Posterior vena cava (tissue), 2 donors: ENCODE results near the gene LYZL6. TPM values are rescaled to one million over a fixed set of nuclear protein-coding genes. Genes with fewer than 3 reads are reported as not detected.

Experiments used
- DNase-seq: peaks from one replicate; pipeline ENCODE4 v3.0.0-alpha.2; 2020; ENCODE audit warnings: low spot score
- intact Hi-C, 2 donors: fragments of 100-400 bp; cut with DNase I; formaldehyde crosslinking; loops; one replicate each; pipeline versions ENCODE4 v1.14.1 to v1.14.2; 2022 to 2023
- long read RNA-seq, 2 donors: library from polyadenylated mRNA; unstranded; transcript quantifications; one replicate each; pipeline ENCODE4 v2.0.0, GENCODE V29; 2020 to 2021
- total RNA-seq, 2 donors: library from RNA; stranded (reverse); fragmentation: NEBNext Ultra II Directional; extraction: Animal tissue kit (Norgen Biotek cat#: 25700); gene quantifications; one replicate each; pipeline ENCODE4 v1.2.1, GENCODE V29; 2021
- donor health status: DM: yes; HTN: yes; CAD: no.
- donor health status: DM: yes; HTN: yes; CAD: no.

LYZL6 gene
- total RNA-seq: not detected
- long read RNA-seq, donor 1: 0 reads
- long read RNA-seq, donor 2: 0 reads

- intact Hi-C loops: no loop called here
Observed at GRCh38 chr17:35943537-35943936, at the start of gene LYZL6. TSS of gene LYZL6 (minus strand) at chr17:35943713. CDS start at chr17:35939356, 4,357 bp downstream.

GRCh38 chr17:35991075-35991474 lies 47.6 kb upstream of the LYZL6 start:
- intact Hi-C loops: no loop called here
- DNase-seq: no peak

More at GRCh38 chr17:35943537-35943936, at the start of gene LYZL6:
- DNase-seq: no peak

GRCh38 chr17:35988164-35988563 lies 44.7 kb upstream of the LYZL6 start:
- DNase-seq: no peak
- intact Hi-C loops: no loop called here

- DNase-seq: no peak
- intact Hi-C loops: no loop called here
Observed at GRCh38 chr17:35986643-35987042, 43.1 kb upstream of the LYZL6 start, which contains the start of gene CCL14. TSS of gene CCL14 (minus strand) at chr17:35986729. CDS start at chr17:35986649, 80 bp downstream.

- intact Hi-C loops: no loop called here
- DNase-seq: no peak
Observed at GRCh38 chr17:35984140-35984539, 40.6 kb upstream of the LYZL6 start.

GRCh38 chr17:35982409-35983191 lies 39.1 kb upstream of the LYZL6 start:
- DNase-seq: no peak
- intact Hi-C loops: no loop called here

- DNase-seq: no peak
- intact Hi-C loops: no loop called here
Observed at GRCh38 chr17:35981908-35982330, 38.4 kb upstream of the LYZL6 start.

- no peak for DNase-seq
- intact Hi-C loops: no loop called here
Observed at GRCh38 chr17:35981246-35981645, 37.7 kb upstream of the LYZL6 start, which contains the start of gene CCL16. TSS of gene CCL16 (minus strand) at chr17:35981497. CDS start at chr17:35981420, 77 bp downstream.

- no peak for DNase-seq
- intact Hi-C loops: no loop called here
Observed at GRCh38 chr17:35978346-35978745, 34.8 kb upstream of the LYZL6 start.

GRCh38 chr17:35977509-35977908 lies 34.0 kb upstream of the LYZL6 start:
- no peak for DNase-seq
- intact Hi-C loops: no loop called here

- no peak for DNase-seq
- intact Hi-C loops: no loop called here
Observed at GRCh38 chr17:35973333-35974260, 30.1 kb upstream of the LYZL6 start.

GRCh38 chr17:35972945-35973332 lies 29.4 kb upstream of the LYZL6 start:
- no peak for DNase-seq
- intact Hi-C loops: no loop called here

- DNase-seq: no peak
- intact Hi-C loops: no loop called here
Observed at GRCh38 chr17:35972535-35972934, 29.0 kb upstream of the LYZL6 start.

- intact Hi-C loops: no loop called here
- no peak for DNase-seq
Observed at GRCh38 chr17:35972066-35972465, 28.6 kb upstream of the LYZL6 start.

GRCh38 chr17:35969558-35970380 lies 26.3 kb upstream of the LYZL6 start:
- intact Hi-C loops: loop anchor here (5.0 to 10.0 kb wide), 3 partner anchors 178 to 515 kb away; partner anchors contain the start of gene ZNHIT3 (in 1 of the 2)
- DNase-seq: no peak

- no peak for DNase-seq
- intact Hi-C loops: loop anchor here (5.0 to 10.0 kb wide), 3 partner anchors 179 to 516 kb away; partner anchors contain the start of gene ZNHIT3 (in 1 of the 2)
Observed at GRCh38 chr17:35968520-35969054, 25.1 kb upstream of the LYZL6 start.

GRCh38 chr17:35965272-35965671 lies 21.8 kb upstream of the LYZL6 start:
- no peak for DNase-seq
- intact Hi-C loops: loop anchor here (5.0 to 10.0 kb wide), 3 partner anchors 182 to 520 kb away; partner anchors contain the start of gene ZNHIT3 (in 1 of the 2)

- no peak for DNase-seq
- intact Hi-C loops: loop anchor here in 1 of 2 donors (10.0 kb wide), 1 partner anchor 521 kb away; the partner anchor contains the start of gene ZNHIT3
Observed at GRCh38 chr17:35963663-35964062, 20.1 kb upstream of the LYZL6 start.
